DND-41 (cell line): Measurements from ENCODE around the gene FKBP8.

ENCODE experiments used
- CTCF ChIP-seq: IDR thresholded peaks from 2 replicates; pipeline ENCODE4 v1.5.1; 2012; ENCODE audit warnings: borderline replicate concordance, low read length, moderate library complexity, mild to moderate bottlenecking; ENCODE audit not compliant: poor library complexity, severe bottlenecking; ENCODE audit errors: extremely low read depth
- EZH2 ChIP-seq: IDR thresholded peaks from 3 replicates; pipeline ENCODE4 v1.6.1; 2012; ENCODE audit warnings: borderline replicate concordance, low read depth, mild to moderate bottlenecking, moderate library complexity, low read length, inconsistent platforms; ENCODE audit not compliant: severe bottlenecking

GRCh38 chr19:18531485-18531884 is 11.9 kb downstream of the FKBP8 start:
- TF ChIP-seq EZH2 (no peak), CTCF (no peak)
